Hematopoietic multipotent progenitor cell treated with erythropoietin and hydrocortisone succinate and interleukin-3 and kit ligand, for 15 days (in vitro differentiated cells): ENCODE results near the gene CABLES1.

ENCODE experiments used
- DNase-seq: peaks from one replicate; pipeline ENCODE4 v3.0.0-alpha.2; 2015; ENCODE audit warnings: low spot score

CABLES1 gene

GRCh38 chr18:23223641-23224040 lies 88.4 kb downstream of the CABLES1 start:
- no peak for DNase-seq

- DNase-seq, result no peak
Measured at GRCh38 chr18:23225503-23225902, 90.2 kb downstream of the CABLES1 start.

GRCh38 chr18:23226391-23226790 lies 91.1 kb downstream of the CABLES1 start:
- no peak for DNase-seq

- no peak for DNase-seq
Measured at GRCh38 chr18:23226930-23227725, 91.8 kb downstream of the CABLES1 start.

GRCh38 chr18:23227726-23228070 lies 92.4 kb downstream of the CABLES1 start:
- no peak for DNase-seq

- DNase-seq, result no peak
Measured at GRCh38 chr18:23228102-23229061, 93.1 kb downstream of the CABLES1 start.

- no peak for DNase-seq
Measured at GRCh38 chr18:23229472-23229871, 94.2 kb downstream of the CABLES1 start.

- DNase-seq, result no peak
Measured at GRCh38 chr18:23230686-23231085, 95.4 kb downstream of the CABLES1 start.

- DNase-seq, result no peak
Measured at GRCh38 chr18:23231340-23232021, 96.2 kb downstream of the CABLES1 start.

- DNase-seq, result no peak
Measured at GRCh38 chr18:23232331-23232730, 97.0 kb downstream of the CABLES1 start.

- no peak for DNase-seq
Measured at GRCh38 chr18:23234619-23235018, 99.3 kb downstream of the CABLES1 start.

- DNase-seq, result no peak
Measured at GRCh38 chr18:23235336-23235735, 100.1 kb downstream of the CABLES1 start.

GRCh38 chr18:23235860-23236259 lies 100.6 kb downstream of the CABLES1 start:
- no peak for DNase-seq

GRCh38 chr18:23236876-23237468 lies 101.7 kb downstream of the CABLES1 start:
- DNase-seq, result no peak

- DNase-seq, result no peak
Measured at GRCh38 chr18:23237524-23238151, 102.4 kb downstream of the CABLES1 start.

- no peak for DNase-seq
Measured at GRCh38 chr18:23238152-23238531, 102.9 kb downstream of the CABLES1 start.

GRCh38 chr18:23238651-23239349 lies 103.5 kb downstream of the CABLES1 start:
- DNase-seq, result no peak

- DNase-seq, result no peak
Measured at GRCh38 chr18:23239350-23239692, 104.0 kb downstream of the CABLES1 start.

GRCh38 chr18:23239885-23240608 lies 104.8 kb downstream of the CABLES1 start:
- DNase-seq, result no peak

GRCh38 chr18:23240609-23240930 lies 105.3 kb downstream of the CABLES1 start:
- no peak for DNase-seq
